ENCODE measurements around the gene RPE65.
"Not testable (repeated sequence)": the region's sequence is repeated elsewhere in the genome, so short reads cannot be mapped to it uniquely, and the experiment has no call there.

RPE65 gene

DNA sequence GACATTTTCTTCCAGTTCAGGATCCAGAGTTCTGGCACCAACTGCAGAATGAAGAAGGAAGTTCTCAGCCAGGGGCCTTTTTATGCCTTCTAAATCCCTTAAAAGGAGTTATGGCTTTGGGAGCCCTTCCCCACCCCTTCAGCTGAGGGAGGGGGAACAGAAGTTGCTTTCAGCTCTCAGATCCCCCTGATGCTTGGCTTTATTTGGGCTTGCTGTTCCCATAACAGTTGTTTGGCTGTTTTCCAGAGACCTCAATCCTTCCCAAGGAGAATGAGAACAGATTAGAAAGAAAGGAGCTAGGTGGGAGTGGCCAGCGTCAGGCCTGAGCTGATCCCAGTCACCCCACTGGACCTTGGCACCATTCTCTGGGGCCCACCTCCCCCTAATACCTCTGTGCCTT is at the start of gene RPE65:
TSS of gene RPE65 (minus strand) at position 54 of the 400 bp plus-strand sequence. CDS start at position 5, 49 bp downstream.
- no peak for DNase-seq

DNA sequence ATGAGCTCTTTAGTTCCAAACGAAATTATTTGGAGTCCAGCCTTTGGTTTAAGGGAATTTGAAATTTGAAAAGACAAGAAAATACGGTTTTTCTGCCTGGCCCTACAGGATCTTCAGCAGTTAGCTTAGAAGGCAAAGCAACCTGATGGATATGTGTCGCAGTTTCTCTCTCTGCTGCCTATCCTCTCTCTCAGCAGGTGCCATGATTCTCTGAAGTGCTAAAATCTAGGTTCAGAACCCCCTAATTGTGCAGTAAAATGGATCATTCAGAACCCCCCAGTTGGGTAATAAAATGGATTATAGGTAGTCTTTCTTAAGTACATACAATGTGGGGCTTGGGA is 47.6 kb upstream of the RPE65 start:
- DNase-seq = no peak

DNA sequence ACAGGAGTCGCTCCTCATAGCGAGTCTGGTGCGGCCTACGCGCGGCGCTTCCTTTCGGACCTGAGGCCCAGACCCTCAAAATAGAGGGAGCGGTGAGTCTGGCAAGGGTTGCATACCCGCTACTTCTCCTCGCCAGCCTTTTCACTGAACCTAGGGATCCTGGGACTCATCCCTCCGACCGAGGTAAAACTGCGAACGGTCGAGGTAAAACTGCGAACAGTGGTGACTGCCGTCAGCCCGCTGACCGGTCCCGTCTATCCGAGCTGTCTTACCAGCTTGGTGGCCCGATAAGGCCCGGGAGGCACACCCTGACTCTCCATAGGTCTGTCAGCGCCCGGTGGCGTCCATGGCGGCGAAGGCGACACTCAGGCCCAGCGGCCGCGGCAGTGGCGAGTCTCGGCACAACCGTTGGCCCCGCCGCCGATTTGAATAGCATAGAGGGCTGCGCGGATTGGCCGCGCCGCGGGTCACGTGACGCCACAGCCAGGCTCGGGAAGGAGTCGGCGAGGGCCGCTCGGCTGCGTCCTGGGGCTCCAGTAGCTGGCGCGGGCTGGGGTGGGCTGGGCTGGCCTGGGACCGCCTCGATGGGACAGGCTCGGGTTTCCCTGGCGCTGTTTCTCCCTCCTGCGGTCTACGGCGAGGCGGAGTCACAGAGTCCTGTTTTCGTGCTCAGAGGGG is 47.1 kb upstream of the RPE65 start, which contains the start of gene DEPDC1:
TSS of gene DEPDC1 (minus strand) at position 403 of the 678 bp plus-strand sequence. CDS start at position 320, 83 bp downstream.
- DNase-seq = peak; percentile 94

DNA sequence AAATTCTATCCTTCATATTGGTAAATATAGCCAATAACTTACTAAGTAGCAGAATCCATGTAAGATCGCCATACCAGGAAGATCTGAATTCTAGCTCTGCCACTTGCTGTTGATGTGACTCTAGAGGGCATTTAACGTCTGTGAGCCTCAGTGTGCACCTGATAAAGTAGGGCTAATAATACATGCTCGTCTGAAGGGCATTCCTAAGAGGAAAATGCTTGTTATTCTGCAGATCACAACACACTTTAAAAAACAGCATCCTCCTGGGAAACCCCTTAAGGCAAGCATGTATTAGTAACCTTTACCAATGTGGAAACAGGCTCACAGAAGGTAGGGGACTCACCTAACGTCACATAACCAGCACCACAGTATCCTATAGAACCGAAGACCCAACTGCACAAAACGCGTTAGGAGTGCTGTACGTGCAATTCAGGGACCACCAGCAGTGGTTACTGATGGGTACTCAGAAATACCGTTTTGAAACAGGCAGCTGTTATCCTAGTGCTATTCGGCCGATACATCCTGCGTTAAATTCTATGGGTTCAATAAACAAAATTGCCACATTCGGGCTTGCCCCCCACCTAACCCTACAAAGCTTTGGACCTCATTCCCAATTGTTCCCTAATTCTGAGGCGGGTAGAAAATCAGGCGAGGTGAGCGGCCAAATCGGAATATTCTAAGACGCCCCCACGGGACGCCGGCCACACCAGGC is 46.4 kb upstream of the RPE65 start:
- peak; percentile 14 for DNase-seq

DNA sequence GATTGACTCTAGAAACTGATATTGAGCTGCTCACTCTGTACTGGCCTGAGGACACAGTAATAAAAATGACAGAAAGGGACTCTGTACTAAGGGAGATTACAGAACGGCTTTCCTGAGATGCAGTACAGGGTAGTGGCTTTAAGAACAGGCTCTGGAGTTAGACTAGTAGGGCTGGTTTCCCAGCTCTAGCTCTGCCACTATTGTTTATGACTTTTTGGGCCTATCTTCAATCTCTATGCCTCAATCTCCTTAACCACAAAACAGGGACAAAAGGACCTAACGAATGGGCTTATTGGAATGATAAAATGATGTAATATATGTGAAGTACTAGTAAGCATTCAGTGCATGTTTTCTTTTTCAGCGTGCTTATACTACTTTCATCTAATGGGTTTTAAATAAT is 45.8 kb upstream of the RPE65 start:
- peak; percentile 0 for DNase-seq

DNA sequence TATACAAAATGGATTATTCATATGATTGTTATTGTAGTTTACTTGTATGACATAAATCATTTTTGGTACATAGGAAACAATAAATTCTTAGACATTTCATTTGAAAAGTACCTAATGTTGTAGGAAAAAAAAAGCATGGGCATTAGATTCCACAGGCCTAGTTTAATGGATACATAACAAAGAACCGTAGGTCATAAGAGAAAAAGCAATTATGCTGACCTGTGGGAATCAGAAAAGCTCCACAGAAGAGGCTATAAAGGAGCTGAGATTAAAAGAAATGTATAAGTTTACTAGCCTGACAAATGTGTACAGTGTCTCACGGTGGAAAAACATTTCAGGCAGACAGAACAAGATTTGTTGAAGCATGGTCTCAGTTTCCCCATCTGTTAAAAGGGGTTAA is 43.4 kb upstream of the RPE65 start:
- DNase-seq = no peak

DNA sequence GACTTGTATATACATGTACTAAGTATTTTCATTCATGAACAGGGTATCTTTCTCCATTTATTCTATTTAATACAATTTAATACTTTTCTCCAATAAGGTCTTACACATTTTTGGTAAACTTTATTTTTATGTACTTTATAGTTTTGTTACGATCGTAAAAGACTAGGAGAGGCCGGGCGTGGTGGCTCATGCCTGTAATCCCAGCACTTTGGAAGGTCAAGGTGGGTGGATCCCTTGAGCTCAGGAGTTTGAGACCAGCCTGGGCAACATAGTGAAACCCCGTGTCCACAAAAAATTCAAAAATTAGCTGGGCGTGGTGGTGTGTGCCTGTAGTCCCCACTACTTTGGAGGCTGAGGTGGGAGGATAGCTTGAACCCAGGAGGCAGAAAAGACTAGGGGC is 42.5 kb upstream of the RPE65 start:
- not testable (repeated sequence) for DNase-seq

DNA sequence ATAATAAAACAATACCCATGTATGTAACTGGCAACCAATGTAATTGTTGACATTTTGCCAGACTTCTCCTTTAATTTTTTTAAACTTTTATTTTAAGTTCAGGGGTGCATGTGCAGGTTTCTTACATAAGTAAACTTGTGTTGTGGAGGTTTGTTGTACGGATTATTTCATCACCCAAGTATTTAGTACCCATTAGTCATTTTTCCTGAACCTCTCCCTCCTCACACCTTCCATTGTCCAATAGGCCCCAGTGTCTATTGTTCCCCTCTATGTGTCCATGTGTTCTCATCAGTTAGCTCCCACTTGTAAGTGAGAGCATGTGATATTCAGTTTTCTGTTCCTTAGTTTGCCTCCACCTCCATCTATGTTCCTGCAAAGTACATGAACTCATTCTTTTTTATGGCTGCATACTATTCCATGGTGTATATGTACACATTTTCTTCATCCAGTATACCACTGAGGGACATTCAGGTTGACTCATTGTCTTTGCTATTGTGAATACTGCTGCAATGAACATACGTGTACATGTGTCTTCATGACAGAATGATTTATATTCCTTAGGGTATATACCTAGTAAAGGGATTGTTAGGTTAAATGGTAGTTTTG is 40.4 kb upstream of the RPE65 start:
- no peak for DNase-seq

DNA sequence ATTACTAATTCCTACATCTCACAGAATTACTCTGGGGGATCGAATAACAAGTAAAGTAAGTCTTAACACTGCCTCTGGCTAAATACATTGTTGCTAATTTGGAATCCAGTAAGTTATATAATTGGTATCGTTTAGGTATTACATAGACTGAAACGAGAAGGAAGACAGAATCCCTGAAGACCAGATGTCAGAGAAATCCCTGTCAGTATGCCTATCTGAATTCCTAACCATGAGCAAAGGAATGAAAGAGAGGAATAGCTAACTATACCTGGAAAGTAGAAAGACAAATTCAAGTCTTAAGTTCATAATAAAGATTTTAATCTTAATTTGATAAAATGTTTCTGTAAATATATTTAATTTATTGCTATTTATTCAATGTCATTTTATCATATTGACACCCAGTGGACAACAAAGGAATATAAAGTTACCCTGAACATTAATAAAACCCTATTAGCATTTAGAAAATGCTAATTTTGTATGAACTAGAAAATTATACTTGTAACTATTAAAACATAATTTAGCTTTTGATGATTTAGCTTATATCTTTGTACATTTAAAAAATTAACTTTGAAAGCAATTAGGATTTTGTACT is 35.8 kb upstream of the RPE65 start:
- DNase-seq = no peak

DNA sequence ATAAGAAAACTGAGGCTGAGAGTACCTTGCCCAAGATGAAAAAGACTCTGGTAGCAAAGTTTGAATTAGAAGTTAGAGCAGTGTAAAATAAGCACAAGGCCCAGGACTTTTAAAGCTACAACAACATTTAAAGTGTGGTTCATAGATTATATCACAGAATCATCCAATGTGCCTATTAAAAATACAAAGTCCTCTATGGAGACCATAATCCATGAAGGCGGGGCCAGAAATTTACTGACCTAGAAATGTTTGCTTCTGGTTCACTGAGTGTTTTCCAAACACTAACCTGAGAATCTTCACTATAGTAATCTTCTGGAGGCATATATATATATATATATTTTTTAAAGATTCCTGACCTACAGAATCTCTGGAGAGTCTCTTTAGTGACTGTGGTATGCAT is 34.9 kb upstream of the RPE65 start:
- no peak for DNase-seq

DNA sequence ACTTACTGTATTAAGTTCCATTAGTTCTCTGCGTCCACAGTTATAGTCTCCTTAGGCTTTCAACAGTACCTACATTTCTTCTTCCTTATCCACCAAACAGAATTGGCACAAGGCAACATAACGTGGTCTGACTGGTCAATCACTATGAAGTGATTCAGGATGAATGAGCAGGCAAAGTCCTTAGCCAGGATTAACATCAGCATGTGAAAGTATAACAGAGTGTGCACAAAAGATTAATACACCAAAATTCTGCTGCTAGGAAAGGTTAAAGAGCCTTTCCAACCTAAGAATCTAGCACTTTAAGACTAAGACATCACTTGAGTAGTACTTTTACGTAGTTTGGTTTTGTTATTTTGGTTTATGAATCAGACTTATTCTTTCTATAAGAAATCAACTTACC is 31.3 kb upstream of the RPE65 start:
- DNase-seq = no peak

DNA sequence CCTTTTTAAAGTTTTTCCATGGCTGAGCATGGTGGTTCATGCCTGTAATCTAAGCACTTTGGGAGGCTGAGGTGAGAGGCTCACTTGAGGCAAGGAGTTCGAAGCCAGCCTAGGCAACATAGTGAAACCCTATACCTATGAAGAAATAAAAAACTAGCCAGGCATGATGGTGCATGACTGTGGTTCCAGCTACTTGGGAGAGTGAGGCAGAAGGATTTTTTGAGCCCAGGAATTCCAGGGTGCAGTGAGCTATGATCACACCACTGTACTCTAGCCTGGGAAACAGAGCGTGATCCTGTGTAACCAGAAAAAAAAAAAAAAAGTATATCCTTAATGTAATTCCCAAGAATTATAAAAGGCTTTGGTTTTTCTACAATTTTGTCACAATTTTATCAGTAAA is 29.7 kb upstream of the RPE65 start:
- DNase-seq = no peak

DNA sequence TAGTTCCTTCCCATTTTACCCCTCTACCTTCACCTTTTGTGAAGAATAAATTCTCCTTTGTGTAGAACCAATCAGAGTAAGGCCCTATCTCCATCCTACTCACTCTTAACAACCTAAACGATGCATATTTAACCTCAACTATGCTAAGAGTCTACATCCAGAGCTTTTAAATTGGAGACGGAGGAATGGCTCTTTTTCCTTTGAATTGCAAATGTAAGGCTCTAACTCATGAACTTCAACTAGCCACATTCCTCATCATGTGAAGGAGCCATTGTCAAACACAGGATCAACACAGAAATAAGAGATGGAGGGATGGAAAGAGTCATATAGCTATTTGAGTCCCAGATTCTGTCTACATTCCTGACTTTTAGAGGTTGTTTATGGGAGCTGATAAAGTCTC is 28.9 kb upstream of the RPE65 start:
- DNase-seq = no peak

DNA sequence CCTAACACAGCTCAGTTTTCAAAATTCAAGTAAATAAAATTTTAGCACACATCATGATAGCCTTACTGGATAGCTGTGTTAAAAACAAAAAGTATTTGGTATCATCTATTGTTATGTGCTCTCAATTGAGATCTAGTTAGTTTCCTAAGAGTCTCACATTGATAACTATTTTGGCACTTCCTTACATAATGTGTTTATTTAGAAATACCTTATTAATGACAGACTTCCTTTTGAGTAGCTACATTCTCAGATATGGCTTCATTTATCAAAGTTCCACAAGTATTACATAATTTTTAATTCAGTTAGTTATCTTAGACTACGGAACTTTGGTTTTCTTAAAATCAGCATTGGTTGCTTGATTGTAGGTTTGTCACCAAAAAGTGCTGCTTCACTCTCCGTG is 26.9 kb upstream of the RPE65 start:
- not testable (repeated sequence) for DNase-seq

DNA sequence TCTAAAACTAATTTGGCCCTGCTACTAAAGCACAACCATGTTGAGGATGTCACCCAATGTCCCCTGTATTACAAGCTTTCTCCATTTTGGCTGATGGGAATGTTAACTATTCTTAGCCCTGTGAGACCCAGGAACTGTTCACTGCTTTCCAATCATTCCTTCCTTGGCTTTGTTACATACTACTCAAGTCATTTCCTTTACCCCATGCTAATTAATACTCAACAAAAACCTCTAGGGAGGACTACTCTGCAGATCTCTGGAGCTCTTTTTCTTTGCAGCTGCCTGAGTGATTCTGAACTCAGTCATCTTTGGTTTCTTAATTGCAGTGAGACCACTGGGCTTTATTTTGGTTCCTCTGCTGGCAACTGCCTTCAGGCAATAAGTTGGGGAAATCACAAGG is 23.3 kb upstream of the RPE65 start:
- no peak for DNase-seq

DNA sequence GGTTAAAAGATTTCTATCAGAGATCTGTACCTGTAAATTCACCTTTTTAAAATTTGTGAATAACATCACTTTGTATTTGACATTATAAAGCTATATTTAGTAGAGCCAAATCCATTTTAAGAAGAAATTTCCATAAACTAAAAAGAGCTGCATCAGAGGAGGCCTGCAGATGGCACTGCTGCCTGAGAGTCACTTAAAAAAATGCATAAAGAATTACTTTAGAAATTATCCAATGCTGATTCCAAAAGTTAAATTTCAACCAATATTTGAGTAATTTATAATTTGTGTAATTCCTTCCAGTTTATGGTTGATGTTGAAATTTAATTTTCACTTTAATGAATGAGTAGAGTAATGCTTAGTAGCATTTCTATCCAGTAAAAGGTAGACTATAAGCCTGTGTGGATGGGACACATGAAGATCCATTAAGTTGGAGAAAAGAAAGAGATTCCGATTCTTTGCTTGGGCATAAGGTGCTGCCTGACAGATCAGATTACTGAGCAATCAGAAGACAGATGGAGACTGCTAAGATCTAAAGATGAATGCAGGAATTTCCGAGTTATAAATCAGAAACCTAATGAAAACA is 20.7 kb upstream of the RPE65 start:
- DNase-seq = no peak

DNA sequence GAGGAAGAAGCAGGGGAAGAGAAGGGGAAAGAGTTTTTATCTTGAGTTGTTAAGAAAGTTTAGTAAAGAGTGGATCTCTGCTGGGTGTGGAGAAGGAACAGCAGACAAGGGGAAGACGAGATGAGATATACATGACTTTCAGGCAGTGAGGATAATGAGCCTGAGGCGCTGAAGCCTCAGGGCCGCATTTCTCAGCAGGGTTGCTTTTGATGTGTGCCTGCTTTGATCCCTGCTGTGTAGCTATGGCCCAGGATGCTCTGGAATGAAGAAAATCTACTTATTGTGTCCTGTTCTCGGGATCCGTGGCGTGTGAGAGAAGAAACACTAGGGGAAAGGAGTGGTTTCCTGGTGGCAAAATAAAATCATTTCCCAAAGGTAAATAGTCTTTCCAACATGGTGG is 15.1 kb upstream of the RPE65 start:
- no peak for DNase-seq

DNA sequence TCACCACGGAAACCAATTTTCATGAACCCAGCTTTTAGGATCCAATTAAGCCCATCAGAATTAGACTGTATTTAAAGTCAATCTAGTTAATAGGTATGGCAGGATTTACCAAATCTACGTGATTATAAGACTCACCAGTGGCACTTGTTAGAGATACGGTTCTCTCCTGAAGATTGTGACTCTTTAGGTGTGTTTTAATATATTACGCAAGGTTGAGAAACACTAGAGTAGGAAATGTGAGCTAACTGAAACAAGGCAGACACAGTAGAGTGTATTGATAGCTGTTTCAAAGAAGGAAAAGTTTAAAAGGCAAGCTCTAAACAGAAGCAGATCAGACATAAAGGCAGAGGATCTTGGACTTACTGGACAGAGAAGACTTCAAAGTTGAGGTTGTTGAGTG is 11.2 kb upstream of the RPE65 start:
- no peak for DNase-seq

DNA sequence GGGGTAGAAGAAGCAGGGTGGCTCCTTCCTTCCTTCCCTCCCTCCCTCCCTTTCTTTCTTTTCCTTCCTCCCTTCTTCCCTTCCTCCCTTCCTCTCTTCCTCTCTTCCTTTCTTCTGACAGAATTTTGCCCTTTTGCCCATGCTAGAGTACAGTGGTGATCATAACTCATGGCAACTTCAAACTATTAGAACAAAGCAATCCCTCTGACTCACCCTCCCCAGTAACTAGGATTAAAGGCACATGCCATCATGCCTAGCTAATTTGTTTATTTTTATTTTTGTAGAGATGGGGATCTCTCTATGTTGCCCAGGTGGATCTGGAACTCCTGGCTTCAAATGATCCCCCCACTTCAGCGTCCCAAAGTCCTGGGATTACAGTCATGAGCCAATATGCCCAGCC is 10.0 kb upstream of the RPE65 start:
- no peak for DNase-seq

DNA sequence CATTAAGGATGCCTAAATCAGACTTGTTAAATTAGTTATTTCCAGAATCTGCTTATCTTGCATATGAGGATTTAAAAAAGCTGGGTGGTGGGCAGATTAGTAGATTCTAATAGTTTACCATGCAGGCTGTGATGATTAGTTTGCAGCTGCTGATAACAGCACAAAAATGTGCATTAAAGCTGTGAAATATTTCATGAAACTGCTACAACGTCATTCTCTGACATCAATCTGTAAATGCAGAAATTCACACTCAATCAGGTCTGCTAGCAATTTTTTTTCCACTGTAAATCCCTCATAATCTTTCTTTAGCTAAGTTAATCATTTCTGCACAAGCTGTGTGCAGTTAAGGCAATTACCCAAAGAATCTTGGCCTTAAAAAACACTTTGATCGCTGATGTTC is 9.3 kb upstream of the RPE65 start:
- DNase-seq = no peak

DNA sequence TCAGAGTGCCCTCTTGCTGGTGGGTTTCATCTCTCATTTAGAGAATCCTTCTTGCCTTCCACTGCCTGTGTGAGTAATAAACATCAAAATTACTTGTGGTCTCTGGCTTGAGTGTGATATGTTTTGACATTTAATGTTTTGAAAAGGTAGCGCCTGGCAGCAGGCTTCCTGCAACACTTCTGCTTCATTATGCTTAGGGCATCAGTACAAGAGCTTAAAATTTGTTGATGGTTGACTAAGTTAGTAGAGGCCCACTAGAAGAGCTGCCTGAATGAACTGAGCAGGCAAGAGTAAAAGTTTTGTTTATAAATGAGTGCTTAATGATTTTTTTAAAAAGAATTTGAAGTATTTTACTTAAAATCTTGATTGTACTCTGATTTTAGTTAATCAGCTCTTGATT is 6.4 kb upstream of the RPE65 start:
- DNase-seq = no peak

DNA sequence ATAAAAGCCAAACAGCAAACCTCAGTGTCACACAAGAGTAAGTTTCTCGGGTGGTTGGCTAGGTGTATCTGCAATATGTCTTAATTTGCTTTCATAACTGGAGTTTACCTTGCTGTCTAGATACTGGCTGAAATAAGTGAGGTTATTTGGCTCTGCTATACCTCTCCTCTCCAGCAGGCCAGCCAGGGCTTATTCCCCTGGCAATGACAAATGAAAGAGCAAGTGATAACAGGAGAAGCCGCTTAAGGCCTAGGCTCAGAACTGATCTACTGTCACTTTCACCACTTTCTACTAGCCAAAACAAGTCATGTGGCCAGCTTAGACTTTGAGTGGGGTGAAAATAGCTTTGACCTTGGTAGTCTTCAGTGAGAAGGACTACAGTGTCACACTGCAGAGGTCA is 4.8 kb upstream of the RPE65 start:
- no peak for DNase-seq

DNA sequence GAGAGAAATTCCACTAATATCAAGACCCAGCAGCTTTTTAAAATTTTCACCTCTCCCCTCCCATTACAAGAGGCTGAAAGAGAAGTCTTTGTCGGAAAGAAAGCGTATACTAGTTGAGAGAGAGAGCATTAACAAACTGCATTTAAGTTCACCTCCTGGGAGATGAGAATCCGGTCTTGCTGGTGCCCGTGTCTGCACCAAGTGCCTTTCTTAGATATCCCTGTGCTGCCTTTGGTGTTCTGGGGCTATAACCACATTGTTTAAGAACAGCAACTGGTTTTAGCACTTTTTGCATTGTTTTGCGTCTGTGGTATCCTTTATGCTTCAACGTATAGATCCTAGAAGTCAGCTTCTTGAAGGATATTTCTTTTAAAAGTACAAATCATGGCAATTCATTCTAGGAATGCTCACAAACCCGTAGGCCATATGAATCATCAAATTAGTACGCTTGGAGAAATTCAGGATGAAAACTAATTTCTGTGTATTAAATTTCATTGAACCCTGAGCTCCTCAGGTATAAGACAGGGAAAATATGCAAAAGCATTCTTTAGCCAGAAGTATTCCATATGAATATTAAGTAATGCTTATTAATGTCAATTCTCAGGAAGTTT is 3.4 kb upstream of the RPE65 start:
- no peak for DNase-seq

Measured in activated CD4-positive, alpha-beta T cell treated with anti-CD3 and anti-CD28 coated beads, Interleukin-2, Interleukin-6, amounts not matched to agents 100 ng/mL and 50 ng/mL, durations not matched to agents 16 hours and 8 hours (primary cell).